B cell (primary cell): ENCODE data around the gene GNA14.

Source experiments
- EZH2 ChIP-seq: IDR thresholded peaks from 2 replicates; pipeline ENCODE4 v1.6.1; 2012; ENCODE audit warnings: borderline replicate concordance, low read depth, mild to moderate bottlenecking, moderate library complexity, low read length; ENCODE audit not compliant: insufficient read depth, poor library complexity, severe bottlenecking
- TF ChIP-seq, protein P1 (sequence below): fragments of 200-600 bp; IDR thresholded peaks from one replicate; pipeline ENCODE4 v1.8.0; 2022; ENCODE audit warnings: antibody characterized with exemption, mild to moderate bottlenecking

DNA sequence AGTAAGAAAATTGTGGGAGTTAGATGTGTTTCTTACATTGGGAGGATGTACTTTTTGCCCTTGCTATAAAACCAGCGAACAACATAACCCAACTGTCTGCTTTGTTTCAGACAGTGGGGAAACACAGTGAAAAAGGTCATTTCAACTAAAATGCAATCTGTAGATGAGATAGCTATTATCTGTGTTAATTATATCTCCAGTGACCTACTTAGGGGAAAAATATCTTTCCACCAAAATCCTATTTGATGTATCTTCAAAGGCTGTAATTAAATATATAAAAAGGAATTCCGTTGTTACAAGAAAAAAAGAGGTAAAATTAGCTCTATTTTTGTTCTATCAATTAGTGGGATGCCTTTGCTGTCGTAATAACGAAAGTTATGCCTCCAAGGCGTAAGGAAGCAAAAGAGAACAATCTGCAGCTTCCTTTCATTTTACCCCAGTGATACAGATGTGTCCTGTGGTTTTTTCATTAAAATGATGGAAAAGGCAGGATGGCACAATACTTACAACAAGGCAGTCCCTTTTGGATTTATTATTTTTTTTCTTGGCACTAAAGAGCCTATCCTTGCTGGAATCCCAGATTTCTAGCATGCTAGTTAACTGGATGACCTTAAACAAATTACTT is 100.9 kb downstream of the GNA14 start:
- TF ChIP-seq, protein P1, sequence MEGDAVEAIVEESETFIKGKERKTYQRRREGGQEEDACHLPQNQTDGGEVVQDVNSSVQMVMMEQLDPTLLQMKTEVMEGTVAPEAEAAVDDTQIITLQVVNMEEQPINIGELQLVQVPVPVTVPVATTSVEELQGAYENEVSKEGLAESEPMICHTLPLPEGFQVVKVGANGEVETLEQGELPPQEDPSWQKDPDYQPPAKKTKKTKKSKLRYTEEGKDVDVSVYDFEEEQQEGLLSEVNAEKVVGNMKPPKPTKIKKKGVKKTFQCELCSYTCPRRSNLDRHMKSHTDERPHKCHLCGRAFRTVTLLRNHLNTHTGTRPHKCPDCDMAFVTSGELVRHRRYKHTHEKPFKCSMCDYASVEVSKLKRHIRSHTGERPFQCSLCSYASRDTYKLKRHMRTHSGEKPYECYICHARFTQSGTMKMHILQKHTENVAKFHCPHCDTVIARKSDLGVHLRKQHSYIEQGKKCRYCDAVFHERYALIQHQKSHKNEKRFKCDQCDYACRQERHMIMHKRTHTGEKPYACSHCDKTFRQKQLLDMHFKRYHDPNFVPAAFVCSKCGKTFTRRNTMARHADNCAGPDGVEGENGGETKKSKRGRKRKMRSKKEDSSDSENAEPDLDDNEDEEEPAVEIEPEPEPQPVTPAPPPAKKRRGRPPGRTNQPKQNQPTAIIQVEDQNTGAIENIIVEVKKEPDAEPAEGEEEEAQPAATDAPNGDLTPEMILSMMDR: no peak
- TF ChIP-seq EZH2: no peak
